Activated CD4-positive, alpha-beta T cell treated with anti-CD3 and anti-CD28 coated beads for 4 hours (primary cell): ENCODE data around the gene RNF150.

Source experiments
- DNase-seq, 2 donors: peaks; one replicate each; pipeline ENCODE4 v3.0.0-alpha.2; 2020

The RNF150 gene

GRCh38 chr4:140903522-140904475, 229.5 kb downstream of the RNF150 start:
- no peak for DNase-seq

GRCh38 chr4:140901736-140902336, 231.4 kb downstream of the RNF150 start:
- DNase-seq: no peak

GRCh38 chr4:140893939-140894338, 239.3 kb downstream of the RNF150 start:
- no peak for DNase-seq

- no peak for DNase-seq
Measured at GRCh38 chr4:140888054-140888453, 245.2 kb downstream of the RNF150 start.

DNA sequence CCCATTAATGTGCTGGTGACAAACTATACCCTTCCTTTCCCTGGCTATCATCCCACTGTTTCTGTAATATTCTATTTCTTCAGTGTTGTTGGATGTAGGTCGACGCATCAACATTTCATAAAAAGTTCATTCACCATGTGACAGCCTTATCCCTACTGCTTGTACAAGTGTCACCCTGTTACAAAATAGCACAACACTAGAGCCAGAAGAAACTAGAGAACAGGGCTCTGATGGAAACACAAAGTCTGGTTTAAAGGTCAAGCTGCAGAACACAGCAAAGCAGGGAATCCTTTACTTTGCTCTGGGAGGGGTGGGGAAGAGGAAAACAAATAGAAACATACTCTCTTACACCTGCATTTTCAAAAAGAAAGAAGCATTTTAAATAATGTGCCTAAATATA, 245.8 kb downstream of the RNF150 start:
- no peak for DNase-seq

DNA sequence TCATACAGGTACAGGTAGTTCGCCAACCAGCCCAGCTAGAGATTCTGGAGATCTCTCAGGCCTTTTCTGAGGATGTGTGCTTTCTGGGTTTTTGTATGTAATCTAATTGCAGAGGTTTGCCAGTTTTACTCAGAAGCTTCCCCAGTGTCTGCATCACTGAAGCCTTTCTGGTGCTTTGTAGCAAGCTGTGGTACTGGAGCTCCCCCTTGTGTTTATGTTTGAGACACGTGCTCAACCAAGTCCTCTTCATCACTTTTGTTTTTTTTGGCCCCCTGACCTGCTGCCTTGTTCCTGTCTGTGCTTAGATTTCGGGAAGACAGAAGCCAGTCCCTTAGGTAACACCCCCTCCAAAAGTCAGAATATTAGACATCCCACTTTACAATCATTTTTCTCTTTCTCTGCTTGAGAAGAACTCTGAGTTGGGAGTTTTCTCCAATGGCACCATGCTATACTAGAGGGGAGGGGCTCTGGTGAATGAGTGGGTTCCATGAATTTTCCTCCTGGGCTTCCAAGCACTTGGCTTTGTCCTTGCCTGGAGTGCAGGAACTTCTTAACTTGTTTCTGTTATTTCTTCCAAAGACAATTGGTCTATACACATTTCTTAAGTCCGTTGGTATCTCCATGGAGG, 248.7 kb downstream of the RNF150 start:
- DNase-seq: peak in 1 of 2 donors; percentile 1

DNA sequence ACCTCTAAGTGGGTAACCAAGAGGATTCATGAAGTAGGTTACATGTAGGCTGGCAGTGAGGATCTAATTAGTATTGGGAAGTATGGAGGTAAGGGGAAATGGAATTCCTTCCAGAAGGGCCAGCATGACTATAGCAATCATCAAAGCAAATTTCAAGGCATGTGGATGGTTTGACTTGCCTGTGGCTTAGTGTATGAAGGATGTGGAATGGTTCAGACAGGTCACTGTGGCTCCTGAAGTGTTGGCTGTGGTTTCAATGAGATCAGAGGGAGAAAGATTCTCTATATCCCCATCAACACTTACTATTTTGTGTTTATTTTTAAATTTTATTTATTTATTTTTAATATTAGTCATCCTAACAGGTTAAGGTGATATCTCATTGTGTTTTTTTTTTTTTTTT, 255.5 kb downstream of the RNF150 start:
- no peak for DNase-seq

- no peak for DNase-seq
Measured at GRCh38 chr4:140876615-140877364, 256.5 kb downstream of the RNF150 start.

DNA sequence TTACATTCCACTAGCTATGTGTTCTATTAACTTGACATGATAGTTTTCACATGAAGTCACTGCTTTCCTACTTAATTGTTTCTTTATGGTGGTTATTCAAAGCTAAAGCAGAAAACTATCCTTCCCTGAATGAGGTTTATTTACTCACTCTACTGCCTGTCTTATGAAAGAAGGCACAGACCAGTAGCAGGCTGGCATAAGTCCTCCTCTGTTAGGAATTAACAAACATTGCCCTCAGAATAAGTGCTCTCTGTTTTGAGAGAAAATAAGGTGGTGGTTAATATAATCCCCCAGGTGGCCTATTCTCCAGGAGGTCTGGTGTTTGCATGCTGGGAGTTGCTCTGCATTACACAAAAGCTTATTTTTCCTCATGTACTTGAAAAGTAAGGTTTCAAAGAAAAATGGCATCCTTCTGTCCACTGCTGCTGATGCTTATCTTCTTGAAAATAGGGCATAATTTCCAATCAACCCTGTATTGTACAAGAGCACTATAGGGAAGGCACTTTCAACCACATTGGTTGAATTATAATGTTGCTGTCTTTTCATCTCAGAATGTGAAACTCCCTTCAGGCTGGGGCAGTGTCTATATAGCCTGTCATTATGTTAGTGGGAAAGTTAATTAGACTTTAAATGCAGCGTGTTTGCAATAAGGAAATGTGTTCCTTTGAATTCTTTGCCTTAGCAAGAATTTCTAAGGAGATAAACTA, 257.4 kb downstream of the RNF150 start:
- no peak for DNase-seq

DNA sequence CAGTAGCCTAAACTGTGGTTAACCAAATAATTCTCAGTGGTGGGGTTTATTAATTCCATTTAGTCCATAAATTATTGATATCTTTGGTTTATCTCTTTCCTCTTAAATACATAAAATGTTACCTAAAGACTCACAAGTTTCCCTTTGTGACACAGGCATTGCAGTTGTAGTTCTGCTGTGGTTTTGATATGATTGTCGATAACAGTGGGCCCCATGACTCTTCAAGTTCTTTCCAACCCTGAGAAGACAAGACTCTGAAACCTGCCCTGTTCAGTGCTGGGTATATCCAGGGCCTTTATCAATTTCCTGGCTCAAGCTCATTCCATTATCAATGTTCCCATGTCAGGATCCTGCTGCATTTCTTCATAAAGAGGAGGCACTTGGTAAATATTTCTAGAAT, 259.2 kb downstream of the RNF150 start:
- DNase-seq: no peak

GRCh38 chr4:140871368-140871767, 261.9 kb downstream of the RNF150 start:
- DNase-seq: no peak

DNA sequence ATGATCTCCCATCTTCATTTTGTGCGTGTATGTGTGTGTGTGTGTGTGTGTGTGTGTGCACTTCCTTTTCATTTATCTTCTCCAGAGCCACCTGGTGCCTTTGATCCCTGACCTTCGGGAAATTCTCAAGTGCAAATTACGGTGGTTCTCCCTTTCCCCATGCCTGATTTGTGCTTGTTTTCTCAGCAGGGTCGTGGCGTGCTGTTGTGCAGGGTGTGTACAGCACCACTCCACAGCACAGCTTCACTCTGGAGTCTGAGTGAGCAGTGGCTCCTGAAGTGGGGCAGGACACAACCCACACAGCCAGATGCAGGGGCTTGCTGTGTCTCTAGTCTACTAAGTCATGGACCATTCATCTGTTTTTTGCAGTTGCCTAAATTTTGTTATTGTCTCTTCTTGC, 262.8 kb downstream of the RNF150 start:
- no peak for DNase-seq

DNA sequence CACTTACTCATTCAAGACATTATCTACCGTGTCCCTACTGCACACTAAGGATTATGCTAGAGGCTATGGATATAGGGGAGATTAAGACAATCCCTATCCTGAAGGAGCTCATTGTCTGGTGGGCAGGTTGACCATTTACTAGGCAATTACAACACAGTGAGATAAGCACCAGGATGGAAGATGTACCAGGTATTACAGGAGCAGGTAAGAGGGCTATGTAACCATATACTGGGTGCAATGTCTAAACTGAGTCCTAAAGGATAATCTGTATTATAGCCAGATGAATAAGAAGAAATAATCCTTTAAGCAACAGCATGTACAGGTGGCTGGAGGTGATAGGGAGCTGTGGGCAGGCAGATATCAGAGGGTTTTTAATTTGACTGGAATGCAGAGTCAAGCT, 263.8 kb downstream of the RNF150 start:
- no peak for DNase-seq

DNA sequence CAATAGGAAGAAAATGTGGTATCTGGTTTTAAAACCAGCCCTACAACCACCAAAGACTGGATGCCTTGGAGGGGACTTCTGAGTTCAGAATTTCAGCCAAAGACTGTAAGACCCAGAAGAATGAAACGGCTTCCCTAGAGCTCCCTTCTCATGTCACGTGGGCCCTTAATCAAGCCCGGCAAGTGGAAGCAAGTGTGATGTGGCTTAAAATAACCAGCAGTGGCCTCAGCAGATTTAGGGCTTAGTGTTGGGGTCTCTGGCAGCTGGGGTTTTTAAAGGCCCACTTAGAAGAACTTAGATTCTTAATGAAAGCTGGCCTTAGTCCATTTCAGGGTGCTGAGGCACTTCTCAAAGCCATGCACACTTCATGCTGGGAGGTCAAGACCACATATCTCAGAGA, 265.9 kb downstream of the RNF150 start:
- no peak for DNase-seq

DNA sequence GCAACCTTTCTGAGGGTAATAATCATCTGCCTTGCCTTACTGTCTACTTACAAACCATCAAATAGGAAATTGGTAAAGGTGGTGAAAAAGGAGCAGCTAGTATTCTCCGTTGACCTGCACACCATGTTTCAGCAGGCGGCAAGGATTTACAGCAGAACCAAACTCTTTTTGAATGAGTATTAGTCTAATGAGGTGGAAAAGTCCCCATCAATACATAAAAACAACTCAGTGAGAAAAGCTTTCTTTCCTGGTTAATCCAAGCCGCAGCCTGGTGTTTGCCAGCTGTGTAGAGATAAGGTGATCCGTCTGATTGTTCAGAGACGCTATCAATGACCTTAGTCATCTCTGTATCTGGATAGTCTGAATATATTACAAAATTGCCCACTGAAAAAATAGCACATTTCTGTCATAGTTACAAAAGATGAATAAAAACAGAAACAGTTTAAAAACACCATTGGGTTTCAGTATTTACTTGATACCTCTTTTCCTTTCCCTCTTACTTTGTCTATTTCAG, 266.7 kb downstream of the RNF150 start:
- no peak for DNase-seq

DNA sequence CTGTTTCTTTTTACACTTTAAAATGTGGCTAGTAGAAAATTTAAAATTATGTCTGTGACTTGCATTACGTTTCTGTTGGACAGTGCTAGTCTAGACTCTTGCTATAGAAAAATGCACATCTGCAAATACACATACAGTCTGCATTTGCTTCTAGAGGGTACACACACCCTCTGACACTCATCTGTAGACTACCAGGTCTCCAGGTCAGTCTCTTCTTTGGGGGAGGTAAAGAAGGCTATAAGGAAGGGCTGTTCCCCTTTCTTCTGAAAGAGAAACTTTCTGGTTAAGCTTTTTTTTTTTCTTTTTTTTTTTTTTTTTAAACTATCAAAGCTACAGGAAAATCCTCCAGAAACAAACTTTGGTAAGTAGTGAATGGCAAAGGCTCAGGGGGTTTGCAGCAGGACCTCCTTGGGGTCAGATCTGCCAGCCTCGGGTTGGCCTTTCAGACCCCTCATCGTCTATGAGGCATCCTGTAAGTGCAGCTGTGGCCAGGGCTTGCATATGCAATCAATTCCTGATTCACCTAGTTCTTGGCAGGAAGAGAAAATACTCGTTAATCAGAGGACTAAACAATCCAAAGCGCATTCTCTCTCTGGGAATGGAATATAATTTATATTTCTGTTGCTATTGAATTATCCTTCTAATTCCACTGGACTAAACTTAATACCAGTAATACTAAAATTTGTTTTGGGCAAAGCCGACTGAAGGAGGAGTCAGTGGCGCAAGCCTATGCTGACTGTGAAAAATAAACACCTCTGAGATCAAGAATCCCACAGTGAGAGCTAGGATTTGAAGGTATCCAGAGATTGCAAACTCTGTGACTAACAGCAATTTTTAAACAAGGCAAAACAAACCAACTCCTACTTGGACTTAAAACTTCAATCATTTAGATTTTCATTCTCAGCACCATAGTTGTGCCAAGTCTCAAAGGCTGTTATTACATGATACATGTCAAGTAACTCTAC, 267.7 kb downstream of the RNF150 start:
- no peak for DNase-seq

GRCh38 chr4:140863197-140863596, 270.1 kb downstream of the RNF150 start:
- DNase-seq: no peak

DNA sequence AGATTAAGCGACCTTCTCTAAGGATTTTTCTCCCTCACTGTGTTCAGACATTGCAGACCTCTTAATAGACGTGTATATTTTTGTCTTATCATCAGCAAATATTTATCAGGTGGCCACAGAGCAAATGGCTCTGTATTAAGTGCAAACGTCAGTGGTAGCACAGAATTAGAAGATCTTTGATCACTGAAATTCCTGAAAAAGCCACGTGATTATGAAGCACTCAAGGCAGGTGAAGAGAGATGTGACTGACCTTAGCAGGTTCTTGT, 271.2 kb downstream of the RNF150 start:
- no peak for DNase-seq

- DNase-seq: peak; percentile 21 to 31
Measured at GRCh38 chr4:140861359-140862176, 271.7 kb downstream of the RNF150 start.

DNA sequence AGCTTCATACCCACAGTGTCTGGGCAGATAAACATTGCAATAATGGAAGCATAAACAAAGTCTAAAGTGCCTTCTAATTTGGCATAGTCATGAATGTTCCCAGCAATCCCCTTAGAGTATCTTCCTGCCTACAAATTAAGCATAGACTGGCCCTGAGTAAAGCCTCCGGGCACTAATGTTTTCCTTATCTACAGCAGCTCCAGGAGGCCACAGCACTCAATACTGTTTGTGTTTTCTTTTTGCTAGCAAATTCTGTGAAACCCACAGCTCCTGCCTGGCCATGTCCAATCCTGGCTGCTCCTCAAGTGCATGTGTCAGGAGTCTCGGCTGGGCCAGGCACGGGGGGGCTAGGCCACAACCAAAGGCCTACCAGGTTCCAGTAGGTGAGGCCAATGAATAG, 274.4 kb downstream of the RNF150 start:
- DNase-seq: no peak
